ENCODE results near the gene NAPG.
"Not testable (repeated sequence)": the region's sequence is repeated elsewhere in the genome, so short reads cannot be mapped to it uniquely, and the experiment has no call there.

NAPG gene

GRCh38 chr18:10525697-10526560, at the start of gene NAPG:
NAPG (plus strand) TSS chr18:10526027; CDS start chr18:10526103, 76 bp downstream.
- DNase-seq = peak; percentile 93

- no peak for DNase-seq
Observed at GRCh38 chr18:10476338-10476791, 49.5 kb upstream of the NAPG start.

GRCh38 chr18:10477121-10477862, 48.5 kb upstream of the NAPG start:
- no peak for DNase-seq

GRCh38 chr18:10477863-10478260, 48.0 kb upstream of the NAPG start:
- DNase-seq = no peak

- DNase-seq = no peak
Observed at GRCh38 chr18:10481831-10482230, 44.0 kb upstream of the NAPG start.

- DNase-seq = no peak
Observed at GRCh38 chr18:10482363-10482984, 43.4 kb upstream of the NAPG start.

GRCh38 chr18:10482985-10483949, 42.6 kb upstream of the NAPG start:
- DNase-seq = no peak

GRCh38 chr18:10485475-10485874, 40.4 kb upstream of the NAPG start:
- DNase-seq = no peak

GRCh38 chr18:10486362-10486761, 39.5 kb upstream of the NAPG start:
- DNase-seq = no peak

GRCh38 chr18:10487154-10487553, 38.7 kb upstream of the NAPG start:
- DNase-seq = no peak

- DNase-seq = no peak
Observed at GRCh38 chr18:10488017-10488416, 37.8 kb upstream of the NAPG start.

- DNase-seq = peak; percentile 74
Observed at GRCh38 chr18:10490401-10491165, 35.2 kb upstream of the NAPG start.

GRCh38 chr18:10495936-10496335, 29.9 kb upstream of the NAPG start:
- no peak for DNase-seq

- no peak for DNase-seq
Observed at GRCh38 chr18:10497206-10497749, 28.5 kb upstream of the NAPG start.

- peak; percentile 36 for DNase-seq
Observed at GRCh38 chr18:10499230-10499629, 26.6 kb upstream of the NAPG start.

GRCh38 chr18:10500038-10500437, 25.8 kb upstream of the NAPG start:
- DNase-seq = no peak

GRCh38 chr18:10504723-10505122, 21.1 kb upstream of the NAPG start:
- DNase-seq = no peak

GRCh38 chr18:10505892-10506291, 19.9 kb upstream of the NAPG start:
- not testable (repeated sequence) for DNase-seq

GRCh38 chr18:10508591-10508990, 17.2 kb upstream of the NAPG start:
- DNase-seq = no peak

GRCh38 chr18:10511236-10511635, 14.6 kb upstream of the NAPG start:
- no peak for DNase-seq

- DNase-seq = no peak
Observed at GRCh38 chr18:10514082-10514481, 11.7 kb upstream of the NAPG start.
